ENCODE results near the gene COL23A1. TPM values are rescaled to one million over a fixed set of nuclear protein-coding genes. Genes with fewer than 3 reads are reported as not detected.

COL23A1 gene
- total and polyA plus RNA-seq, 2 of the 13 experiments (the other 11 are each of a cell fraction or from before 2014, with no cell fraction given): not detected

- TF ChIP-seq IRX3 (CRISPR knock-in tag; IDR thresholded peaks at IDR 0.05; ENCODE audit: borderline replicate concordance, low read depth) (no peak), CREBL2 (CRISPR knock-in tag; IDR thresholded peaks at IDR 0.05; ENCODE audit: borderline replicate concordance) (no peak), MAFF (IDR thresholded peaks at IDR 0.05; ENCODE audit: low read depth, low read length) (0 out of 2 replicates have a peak, but pooled peaks have one; percentile 8)
These were observed 25.2 kb downstream of the COL23A1 start (continued) for GRCh38 chr5:178564811-178565550.

- TF ChIP-seq ZFY (CRISPR knock-in tag; IDR thresholded peaks at IDR 0.05) (no peak), MTF1 (CRISPR knock-in tag; IDR thresholded peaks at IDR 0.05) (no peak), POLR2AphosphoS5 (IDR thresholded peaks at IDR 0.05; ENCODE audit: low read depth, low read length) (no peak), MTA1 (CRISPR knock-in tag; IDR thresholded peaks at IDR 0.05; ENCODE audit: borderline replicate concordance) (no peak), ZNF674 (CRISPR knock-in tag; IDR thresholded peaks at IDR 0.05; ENCODE audit: low read depth) (no peak), RBAK (CRISPR knock-in tag; IDR thresholded peaks at IDR 0.05) (no peak), ZNF10 (CRISPR knock-in tag; IDR thresholded peaks at IDR 0.05; ENCODE audit: borderline replicate concordance, low read depth) (no peak), HNRNPUL1 (IDR thresholded peaks at IDR 0.05; ENCODE audit: low read depth, low read length) (no peak), ZNF30 (CRISPR knock-in tag; IDR thresholded peaks at IDR 0.05) (no peak), ZNF260 (CRISPR knock-in tag; IDR thresholded peaks at IDR 0.05; ENCODE audit: borderline replicate concordance, low read depth) (no peak), YEATS2 (CRISPR knock-in tag; IDR thresholded peaks at IDR 0.05; ENCODE audit: borderline replicate concordance) (no peak), PBX3 (CRISPR knock-in tag; IDR thresholded peaks at IDR 0.05; ENCODE audit: borderline replicate concordance) (no peak), RFX5 (IDR thresholded peaks at IDR 0.05; ENCODE audit: low read depth, low read length) (no peak), RCOR2 (CRISPR knock-in tag; IDR thresholded peaks at IDR 0.05) (no peak), CENPBD1 (CRISPR knock-in tag; IDR thresholded peaks at IDR 0.05; ENCODE audit: borderline replicate concordance, low read depth) (no peak), BRCA1 (CRISPR knock-in tag; IDR thresholded peaks at IDR 0.05) (no peak)
- no TSS peak for BruUV-seq (replicated peaks)
- H3K4me3 ChIP-seq (replicated peaks in 1 of 3; ENCODE audit: insufficient read depth in 1 of 3, low read depth in 2 of 3, low read length in 3 of 3): no peak overlapping the region
- in situ Hi-C loops (cut with HindIII; ENCODE audit: extremely low pct_ligation_motif_present, low pct_unique_long_range_greater_than_20kb): no loop called here
- no peaks in the 10 kb centered on the region for H3K79me2 ChIP-seq (ENCODE audit: insufficient read depth, low read length)
- H3K27me3 ChIP-seq (ENCODE audit: control insufficient read depth in 1 of 2, insufficient read depth in 2 of 2, low read length in 2 of 2): peaks cover 2 to 31% of the 10 kb centered on the region in 2 experiments; a peak in 2 of 5 replicates
- H3K9ac ChIP-seq (ENCODE audit: insufficient read depth, low read depth, low read length): no peak overlapping the region
- H2AFZ ChIP-seq (ENCODE audit: low read length): no peak overlapping the region
- H3K36me3 ChIP-seq (replicated peaks in 1 of 2; ENCODE audit: control insufficient read depth in 1 of 2, insufficient read depth in 2 of 2, low read length in 2 of 2): no peaks in the 10 kb centered on the region
- H3K4me2 ChIP-seq (ENCODE audit: low read depth, low read length): no peak overlapping the region
- no peaks in the 10 kb centered on the region for H4K20me1 ChIP-seq (ENCODE audit: insufficient read depth, low read length)
- no peak overlapping the region for H3K27ac ChIP-seq (ENCODE audit: extremely low read length, insufficient read depth, low read length)
- ChIA-PET POLR2A (no interaction called here), CTCF (ENCODE audit: low intra/inter-chr PET ratio, low total read pairs) (no interaction called here)
- H3K4me1 ChIP-seq (ENCODE audit: insufficient read depth, low read length): no peaks in the 10 kb centered on the region
- FAIRE-seq (no peak), ATAC-seq (no peak), DNase-seq (ENCODE audit: low spot score) (no peak)
- intact Hi-C loops (cut with micrococcal nuclease; ENCODE audit: unreplicated experiment): no loop called here
- H3K9me3 ChIP-seq (ENCODE audit: low read length): no peaks in the 10 kb centered on the region
- WGBS (ENCODE audit: low lambda C conversion rate): 8% methylated on average over 4 of the region's 4 CpGs
These were observed 25.8 kb downstream of the COL23A1 start for GRCh38 chr5:178564397-178564796.
